Measurements from ENCODE around the gene ZSCAN20.

- TF ChIP-seq EZH2 (IDR thresholded peaks at IDR 0.05; ENCODE audit: borderline replicate concordance, low read depth, low read length, severe bottlenecking) = no peak
- TF ChIP-seq CTCF (IDR thresholded peaks at IDR 0.05; ENCODE audit: borderline replicate concordance, extremely low read depth, low read length, poor library complexity, severe bottlenecking) = no peak
These were observed 6.3 kb upstream of the ZSCAN20 start for GRCh38 chr1:33466159-33466558.

Measured in DND-41 (cell line).